Raji (cell line): ENCODE measurements around the gene LSM3.

Experiments
- POLR2A ChIP-seq: IDR thresholded peaks from 2 replicates; pipeline ENCODE4 v1.6.1; 2011; ENCODE audit warnings: low read depth, low read length, control low read depth; ENCODE audit not compliant: insufficient read depth

LSM3 gene

GRCh38 chr3:14139771-14140170 lies 38.8 kb upstream of the LSM3 start:
- TF ChIP-seq POLR2A: no peak

GRCh38 chr3:14140668-14141067 lies 37.9 kb upstream of the LSM3 start:
- no peak for TF ChIP-seq POLR2A

- TF ChIP-seq POLR2A: no peak
These were observed 37.5 kb upstream of the LSM3 start for GRCh38 chr3:14141144-14141543.

- no peak for TF ChIP-seq POLR2A
These were observed 36.8 kb upstream of the LSM3 start for GRCh38 chr3:14141602-14142341.

GRCh38 chr3:14142567-14143270 lies 35.9 kb upstream of the LSM3 start:
- TF ChIP-seq POLR2A: no peak

- no peak for TF ChIP-seq POLR2A
These were observed 35.1 kb upstream of the LSM3 start for GRCh38 chr3:14143271-14144225.

- no peak for TF ChIP-seq POLR2A
These were observed 34.1 kb upstream of the LSM3 start for GRCh38 chr3:14144423-14145075.

GRCh38 chr3:14145236-14145635 lies 33.4 kb upstream of the LSM3 start:
- TF ChIP-seq POLR2A: no peak

- no peak for TF ChIP-seq POLR2A
These were observed 32.8 kb upstream of the LSM3 start for GRCh38 chr3:14145670-14146380.

- no peak for TF ChIP-seq POLR2A
These were observed 32.1 kb upstream of the LSM3 start for GRCh38 chr3:14146381-14147065.

- no peak for TF ChIP-seq POLR2A
These were observed 31.6 kb upstream of the LSM3 start for GRCh38 chr3:14147066-14147435.

GRCh38 chr3:14147617-14148016 lies 31.0 kb upstream of the LSM3 start:
- no peak for TF ChIP-seq POLR2A

- TF ChIP-seq POLR2A: no peak
These were observed 30.3 kb upstream of the LSM3 start for GRCh38 chr3:14148041-14148985.

GRCh38 chr3:14150078-14150477 lies 28.5 kb upstream of the LSM3 start:
- no peak for TF ChIP-seq POLR2A
